Measurements from ENCODE around the gene TYRP1. TPM values are rescaled to one million over a fixed set of nuclear protein-coding genes. Genes with fewer than 3 reads are reported as not detected.
"Not testable (repeated sequence)": the region's sequence is repeated elsewhere in the genome, so short reads cannot be mapped to it uniquely, and the experiment has no call there.

Gene TYRP1, protein sequence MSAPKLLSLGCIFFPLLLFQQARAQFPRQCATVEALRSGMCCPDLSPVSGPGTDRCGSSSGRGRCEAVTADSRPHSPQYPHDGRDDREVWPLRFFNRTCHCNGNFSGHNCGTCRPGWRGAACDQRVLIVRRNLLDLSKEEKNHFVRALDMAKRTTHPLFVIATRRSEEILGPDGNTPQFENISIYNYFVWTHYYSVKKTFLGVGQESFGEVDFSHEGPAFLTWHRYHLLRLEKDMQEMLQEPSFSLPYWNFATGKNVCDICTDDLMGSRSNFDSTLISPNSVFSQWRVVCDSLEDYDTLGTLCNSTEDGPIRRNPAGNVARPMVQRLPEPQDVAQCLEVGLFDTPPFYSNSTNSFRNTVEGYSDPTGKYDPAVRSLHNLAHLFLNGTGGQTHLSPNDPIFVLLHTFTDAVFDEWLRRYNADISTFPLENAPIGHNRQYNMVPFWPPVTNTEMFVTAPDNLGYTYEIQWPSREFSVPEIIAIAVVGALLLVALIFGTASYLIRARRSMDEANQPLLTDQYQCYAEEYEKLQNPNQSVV
- under 1 TPM in 1 of 3 donors, not detected in 2; 0.12 TPM for polyA plus RNA-seq

DNA sequence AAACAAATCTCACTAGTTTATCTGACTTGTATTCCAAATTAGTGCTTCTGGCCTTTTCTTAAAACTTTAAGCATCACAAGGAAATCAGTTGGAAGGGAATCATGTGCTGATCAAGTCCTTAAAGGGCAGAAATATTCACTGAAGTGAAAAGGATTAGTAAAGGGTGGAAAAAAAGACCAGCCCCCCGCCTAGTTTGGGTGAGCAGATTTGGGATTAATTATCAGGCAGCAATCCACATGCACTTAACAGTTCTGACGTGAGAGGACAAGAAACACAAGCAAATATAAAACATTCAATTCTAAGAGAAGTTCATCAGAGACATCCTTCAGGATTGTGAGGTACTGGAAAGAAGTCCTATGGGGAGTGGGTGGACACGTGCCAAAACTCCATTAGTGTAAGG lies at the start of gene TYRP1:
TYRP1 (plus strand) TSS at position 245 of the 400 bp plus-strand sequence. CDS start 612 bp downstream, outside the sequence.
- no peak within 1 kb of the TSS for H3K27ac ChIP-seq (ENCODE audit: low read depth, low read length)
- WGBS, 3 donors: 71 to 77% (median 73%) methylated on average over 3 of the region's 3 CpGs

DNA sequence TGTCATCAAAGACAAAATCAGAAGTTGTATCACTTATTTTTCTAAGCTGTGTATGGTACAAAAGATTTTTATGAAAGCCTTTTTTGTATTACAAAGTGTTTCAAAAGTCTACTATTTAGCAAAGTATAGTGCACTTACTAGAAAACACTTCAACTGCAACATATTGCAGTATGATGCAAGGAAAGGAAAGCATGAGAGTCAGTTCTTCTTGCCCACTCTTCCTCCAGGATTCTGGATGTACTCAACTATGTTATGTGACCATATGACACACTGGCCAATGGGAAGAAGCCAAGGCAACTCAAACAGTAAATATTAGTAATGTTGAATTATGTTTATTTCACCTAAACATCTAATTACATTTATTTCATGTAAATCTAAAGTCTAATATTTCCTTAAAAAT lies 49.5 kb upstream of the TYRP1 start:
- H3K27ac ChIP-seq (ENCODE audit: low read depth, low read length): no peak overlapping the region

DNA sequence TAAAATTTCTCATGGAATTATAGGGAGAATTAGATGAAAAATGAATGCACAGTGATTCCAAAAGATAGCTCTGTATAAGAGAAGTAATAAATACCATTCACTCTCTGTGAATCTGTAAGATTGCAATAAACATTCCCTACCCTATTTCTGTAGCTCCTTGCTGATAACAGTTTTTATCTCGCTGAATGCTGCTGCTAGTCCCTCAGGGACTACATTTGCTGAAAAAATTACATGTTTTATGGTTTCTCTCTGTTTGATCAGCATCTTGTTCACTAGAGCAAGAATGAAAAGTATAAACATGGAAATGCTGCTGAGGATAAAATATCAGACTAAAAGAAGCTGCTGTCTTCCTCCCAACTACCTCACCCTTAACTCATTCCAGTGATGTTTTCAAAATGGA lies 44.3 kb upstream of the TYRP1 start:
- no peak overlapping the region for H3K27ac ChIP-seq (ENCODE audit: low read depth, low read length)
- 44 to 68% (median 63%) methylated on average over 1 of the region's 1 CpG for WGBS, 3 donors

DNA sequence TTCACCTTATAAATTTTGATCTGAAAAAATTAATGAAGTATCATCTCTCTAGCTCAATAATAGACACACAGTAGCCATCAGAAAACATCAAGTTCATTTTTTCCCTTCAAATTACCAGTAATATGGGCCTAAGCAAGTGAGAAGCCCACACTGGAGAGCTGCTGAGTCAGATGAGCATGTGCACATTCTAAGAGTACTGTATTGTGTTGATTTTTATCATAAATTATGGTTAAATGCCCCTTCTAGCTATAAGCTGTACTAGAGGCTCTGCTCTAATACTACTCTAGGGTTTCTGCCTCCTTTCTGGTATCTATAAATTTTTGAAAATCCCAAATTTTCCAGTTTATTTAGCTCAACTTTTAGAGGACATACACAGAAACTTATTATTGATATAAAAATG lies 42.1 kb upstream of the TYRP1 start:
- H3K27ac ChIP-seq (ENCODE audit: low read depth, low read length): no peak overlapping the region

DNA sequence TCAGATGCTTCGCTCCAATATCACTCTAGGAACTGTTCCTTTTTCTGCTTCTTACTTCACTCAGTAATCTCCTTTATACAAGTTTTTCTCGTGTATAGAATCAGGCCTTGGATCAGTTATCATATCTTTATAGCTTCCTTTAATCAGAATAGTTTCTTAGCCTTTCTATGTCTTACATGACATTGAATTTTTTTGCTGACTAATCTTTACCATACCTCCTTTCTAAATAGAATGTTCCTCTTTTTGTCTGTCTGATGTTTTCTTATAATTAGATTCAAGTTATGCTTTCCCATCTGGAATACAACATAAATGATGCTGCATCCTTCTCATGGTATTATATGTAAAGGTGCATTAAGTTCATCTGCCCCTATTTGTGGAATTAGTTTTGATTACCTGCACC lies 40.2 kb upstream of the TYRP1 start:
- WGBS, 3 donors: 9 to 39% (median 21%) methylated on average over 2 of the region's 2 CpGs

DNA sequence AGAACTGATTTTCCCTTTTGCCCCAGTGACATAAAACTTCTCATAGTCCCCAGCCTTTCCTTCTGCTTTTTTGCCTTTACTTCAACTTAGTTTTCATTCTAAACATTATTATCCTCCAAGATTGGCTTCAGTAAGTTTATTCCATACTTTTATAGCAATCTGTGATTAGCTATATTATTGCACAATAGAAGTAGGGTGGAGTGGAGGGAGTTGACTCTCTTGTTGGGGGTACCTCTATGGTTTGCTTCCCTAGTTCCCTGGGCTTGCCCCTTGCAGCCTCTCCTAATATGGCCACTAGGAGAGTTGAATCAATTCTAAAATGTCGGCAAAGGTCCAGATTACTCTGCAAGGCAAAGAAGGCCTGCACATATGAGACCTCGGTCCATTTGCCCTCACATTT lies 36.4 kb upstream of the TYRP1 start:
- no peak overlapping the region for H3K27ac ChIP-seq (ENCODE audit: low read depth, low read length)
- 97 to 98% (median 97%) methylated on average over 2 of the region's 2 CpGs for WGBS, 3 donors

More for the DNA sequence above, 40.2 kb upstream of the TYRP1 start:
- no peak overlapping the region for H3K27ac ChIP-seq (ENCODE audit: low read depth, low read length)

DNA sequence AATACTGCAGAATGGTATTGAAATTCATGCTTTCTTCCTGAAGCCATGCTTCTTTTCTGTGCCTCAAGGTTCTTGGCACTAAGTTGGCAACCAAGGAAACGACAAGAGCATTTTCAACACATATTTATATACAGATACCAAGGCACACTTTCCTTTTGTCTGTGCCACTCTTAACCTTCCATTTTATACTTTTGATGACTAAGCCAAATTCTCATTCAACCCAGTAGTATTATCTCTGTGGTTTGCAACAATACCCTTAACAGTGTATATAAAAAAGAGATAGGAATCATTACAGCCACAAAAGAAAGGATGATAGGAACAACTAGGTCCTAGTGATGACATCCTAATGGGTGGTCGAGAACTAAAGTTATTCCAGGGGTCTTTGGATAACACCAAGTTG lies 36.0 kb upstream of the TYRP1 start:
- 74 to 85% (median 82%) methylated on average over 2 of the region's 2 CpGs for WGBS, 3 donors
- no peak overlapping the region for H3K27ac ChIP-seq (ENCODE audit: low read depth, low read length)

DNA sequence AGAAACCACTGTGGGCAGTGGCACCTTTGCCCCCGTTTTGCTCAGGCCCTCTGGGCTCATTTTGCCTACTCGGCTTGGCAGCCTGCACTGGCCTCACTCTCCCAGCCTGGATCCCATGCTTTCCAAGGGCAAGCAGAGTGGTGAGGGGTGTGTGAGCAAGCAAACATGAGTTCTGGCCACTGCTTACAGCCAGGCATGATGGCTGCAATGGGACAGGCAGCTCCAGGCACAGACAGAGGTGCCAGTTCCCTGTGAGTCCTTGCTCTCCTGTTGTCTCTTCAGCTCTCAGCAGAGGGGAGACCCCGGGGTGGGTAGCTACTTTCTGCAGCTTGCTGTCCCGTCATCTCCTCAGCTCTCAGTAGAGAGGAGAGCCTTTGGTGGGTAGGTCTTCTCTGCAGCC lies 35.2 kb upstream of the TYRP1 start:
- H3K27ac ChIP-seq (ENCODE audit: low read depth, low read length): no peak overlapping the region
- WGBS, 3 donors: 78 to 90% (median 82%) methylated on average over 4 of the region's 4 CpGs

DNA sequence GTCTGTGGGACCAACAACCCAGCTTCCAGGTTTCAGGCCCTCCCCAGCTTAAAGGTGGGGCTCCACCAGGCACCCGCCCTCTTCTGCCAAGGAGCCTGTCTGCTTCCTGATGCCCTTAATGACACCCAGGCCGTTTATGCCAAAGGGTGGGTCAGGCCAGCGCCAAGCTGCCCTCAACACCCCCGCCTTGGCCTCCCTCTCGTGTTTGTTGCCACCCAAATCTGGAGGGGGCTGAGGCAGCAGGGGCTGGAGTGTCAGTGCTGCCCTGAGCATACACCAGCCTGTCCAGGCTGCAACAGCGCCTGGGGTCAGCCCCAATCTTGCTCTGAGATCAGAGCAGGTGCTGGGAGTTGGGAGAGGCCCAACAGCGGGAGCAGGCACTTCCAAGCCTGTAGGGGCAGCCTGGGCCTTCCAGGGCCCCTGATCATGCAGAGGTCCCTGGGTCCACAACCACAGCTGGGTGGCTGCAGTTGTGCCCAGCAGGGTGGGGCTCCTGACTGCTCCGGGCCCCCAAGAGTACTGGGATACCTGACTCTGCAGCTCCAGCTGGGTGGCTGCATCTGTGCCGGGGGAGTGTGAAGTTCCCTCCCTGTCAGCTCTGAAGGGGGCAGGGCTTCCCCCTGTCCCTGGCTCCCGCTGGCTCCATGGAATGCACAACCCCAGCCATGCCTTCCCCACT lies 34.5 kb upstream of the TYRP1 start:
- H3K27ac ChIP-seq (ENCODE audit: low read depth, low read length): no peak overlapping the region
- 82 to 90% (median 88%) methylated on average over 10 of the region's 10 CpGs for WGBS, 3 donors

DNA sequence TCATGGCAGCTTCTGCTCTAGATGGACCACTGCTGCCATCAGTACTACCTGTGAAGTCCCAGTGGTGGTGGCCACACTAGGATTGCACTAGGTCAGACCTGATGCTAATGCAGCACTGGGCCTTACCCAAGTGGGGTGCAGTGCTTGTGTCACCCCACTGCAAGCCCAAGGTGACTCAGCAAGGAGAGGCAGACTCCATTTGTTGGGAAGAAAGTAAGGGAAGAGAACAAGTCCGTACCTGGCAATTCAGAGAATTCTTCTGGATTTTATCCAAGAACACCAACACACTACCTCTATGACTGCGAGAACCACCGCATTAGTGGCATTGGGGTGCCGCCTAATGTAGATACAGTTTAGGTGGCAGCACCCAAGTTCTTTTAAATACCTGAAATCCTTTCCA lies 34.0 kb upstream of the TYRP1 start:
- 88 to 93% (median 91%) methylated on average over 4 of the region's 4 CpGs for WGBS, 3 donors
- H3K27ac ChIP-seq (ENCODE audit: low read depth, low read length): no peak overlapping the region

DNA sequence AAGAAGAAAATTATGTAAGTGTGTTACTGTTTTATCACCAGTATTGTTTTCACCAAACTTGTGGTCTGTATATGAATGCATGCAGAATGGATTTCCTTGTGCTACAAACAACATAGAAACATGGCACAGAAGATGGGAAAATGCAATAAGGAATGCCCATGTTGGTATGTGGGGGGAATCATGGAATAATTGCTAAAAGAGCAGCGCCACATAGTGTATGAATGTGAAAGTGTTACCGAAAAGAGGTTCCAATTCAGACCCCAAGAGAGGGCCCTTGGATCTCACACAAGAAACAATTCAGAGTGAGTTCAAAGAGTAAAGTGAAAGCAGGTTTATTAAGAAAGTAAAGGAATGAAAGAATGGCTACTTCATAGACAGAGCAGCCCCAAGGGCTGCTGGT lies 26.4 kb upstream of the TYRP1 start:
- WGBS, 3 donors: 38 to 63% (median 59%) methylated on average over 2 of the region's 2 CpGs
- no peak overlapping the region for H3K27ac ChIP-seq (ENCODE audit: low read depth, low read length)

DNA sequence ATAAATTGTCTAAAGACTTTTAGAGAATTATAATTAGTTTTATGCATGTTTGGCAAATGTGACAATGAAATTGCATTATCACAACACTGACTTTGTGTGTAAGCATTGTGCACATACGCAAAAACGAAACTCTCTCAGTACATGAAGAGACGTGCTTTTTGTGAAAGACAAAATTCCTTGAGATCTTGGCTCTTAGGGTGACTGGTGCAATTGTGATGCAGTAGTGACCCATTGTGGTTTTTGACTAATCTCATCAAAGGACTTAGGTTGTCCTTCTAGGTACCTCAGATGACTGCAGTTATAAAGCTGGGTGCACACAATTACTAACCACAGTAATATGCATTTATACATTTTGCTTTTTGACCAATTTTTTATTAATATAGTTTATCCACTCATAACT lies 25.3 kb upstream of the TYRP1 start:
- 90 to 92% (median 91%) methylated on average over 3 of the region's 3 CpGs for WGBS, 3 donors
- H3K27ac ChIP-seq (ENCODE audit: low read depth, low read length): no peak overlapping the region

DNA sequence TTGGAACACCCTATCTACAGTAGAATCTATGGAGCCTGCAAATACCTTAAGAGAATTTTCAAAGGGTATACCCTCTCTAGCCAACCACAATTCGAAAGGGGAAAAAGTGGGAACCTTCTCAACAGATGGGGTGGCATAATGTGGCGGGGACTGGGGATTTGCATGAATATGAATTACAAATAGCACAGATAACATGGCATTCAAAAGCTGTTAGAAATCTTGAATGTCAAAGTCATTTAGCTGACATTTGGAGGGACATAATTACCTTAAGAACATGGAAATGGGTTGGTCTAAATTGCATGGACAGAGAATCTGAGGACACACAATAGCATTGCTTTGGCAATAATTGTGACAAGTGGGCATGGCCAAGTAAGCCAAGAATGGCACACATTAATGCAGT lies 23.2 kb upstream of the TYRP1 start:
- no peak overlapping the region for H3K27ac ChIP-seq (ENCODE audit: low read depth, low read length)
- WGBS, 3 donors: 77 to 85% (median 81%) methylated on average over 2 of the region's 2 CpGs

DNA sequence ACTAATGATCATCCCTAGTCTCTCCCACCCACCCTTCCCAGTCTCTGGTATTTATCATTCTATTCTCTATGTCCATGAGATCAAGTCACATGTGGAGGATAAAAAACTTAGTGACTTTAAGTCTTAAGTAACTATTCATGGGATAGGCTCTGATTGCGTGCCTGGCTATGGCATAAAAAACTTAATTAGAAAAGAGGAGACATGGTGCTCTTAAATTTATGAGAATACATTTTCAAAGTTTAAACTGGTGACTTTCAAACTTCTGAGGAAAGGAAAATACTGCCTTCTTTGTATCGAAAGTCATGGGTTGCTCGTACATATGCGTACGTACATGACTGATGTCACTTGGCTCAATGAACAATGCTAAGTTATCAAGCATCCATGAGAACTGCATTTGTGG lies 18.2 kb upstream of the TYRP1 start:
- WGBS, 3 donors: 77 to 86% (median 82%) methylated on average over 5 of the region's 5 CpGs
- no peak overlapping the region for H3K27ac ChIP-seq (ENCODE audit: low read depth, low read length)

DNA sequence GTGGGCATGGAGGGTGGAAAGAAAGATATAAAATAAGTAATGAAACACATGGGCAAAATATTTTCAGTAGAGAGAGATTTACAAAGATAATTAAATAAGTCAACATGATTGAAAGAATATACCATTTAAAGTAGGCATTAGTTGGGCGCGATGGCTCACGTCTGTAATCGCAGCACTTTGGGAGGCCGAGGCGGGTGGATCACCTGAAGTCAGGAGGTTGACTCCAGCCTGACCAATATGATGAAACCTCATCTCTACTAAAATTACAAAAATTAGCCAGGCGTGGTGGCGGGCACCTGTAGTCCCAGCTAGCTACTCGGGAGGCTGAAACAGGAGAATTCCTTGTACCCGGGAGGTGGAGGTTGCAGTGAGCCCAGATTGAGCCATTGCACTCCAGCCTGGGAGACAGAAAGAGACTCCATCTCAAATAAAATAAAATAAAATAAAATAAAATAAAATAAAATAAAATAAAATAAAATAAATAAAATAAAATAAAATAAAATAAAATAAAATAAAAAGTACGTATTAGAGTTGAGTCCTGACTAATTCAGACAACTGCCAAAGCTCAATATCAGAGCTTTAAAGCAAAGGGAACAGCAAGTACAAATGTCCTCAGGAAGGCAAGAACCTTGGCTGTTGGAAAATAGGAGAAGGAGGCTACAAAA lies 15.6 kb upstream of the TYRP1 start:
- not testable (repeated sequence) for H3K27ac ChIP-seq (ENCODE audit: low read depth, low read length)
- WGBS, 3 donors: 92 to 95% (median 94%) methylated on average over 11 of the region's 11 CpGs

DNA sequence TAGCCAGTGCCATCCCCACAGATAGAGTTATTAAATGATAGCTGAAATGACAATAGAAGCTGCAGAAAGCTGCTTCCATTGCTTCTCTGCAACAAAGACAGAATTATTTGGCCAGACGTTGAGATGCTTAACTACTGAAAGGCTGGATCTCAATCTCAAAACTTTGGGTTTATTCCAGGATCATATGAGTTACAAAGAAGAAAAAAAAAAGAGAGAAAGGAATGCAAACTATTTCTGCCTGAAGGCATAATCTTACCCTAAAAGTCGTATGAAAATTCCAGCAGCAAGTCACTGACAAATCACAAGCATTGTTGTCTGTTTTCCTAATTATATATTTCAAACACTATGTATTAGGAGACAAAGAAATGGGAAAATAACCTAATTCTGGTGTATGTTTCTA lies 12.8 kb upstream of the TYRP1 start:
- WGBS, 3 donors: 20 to 29% (median 29%) methylated on average over 2 of the region's 2 CpGs
- H3K27ac ChIP-seq (ENCODE audit: low read depth, low read length): no peak overlapping the region

DNA sequence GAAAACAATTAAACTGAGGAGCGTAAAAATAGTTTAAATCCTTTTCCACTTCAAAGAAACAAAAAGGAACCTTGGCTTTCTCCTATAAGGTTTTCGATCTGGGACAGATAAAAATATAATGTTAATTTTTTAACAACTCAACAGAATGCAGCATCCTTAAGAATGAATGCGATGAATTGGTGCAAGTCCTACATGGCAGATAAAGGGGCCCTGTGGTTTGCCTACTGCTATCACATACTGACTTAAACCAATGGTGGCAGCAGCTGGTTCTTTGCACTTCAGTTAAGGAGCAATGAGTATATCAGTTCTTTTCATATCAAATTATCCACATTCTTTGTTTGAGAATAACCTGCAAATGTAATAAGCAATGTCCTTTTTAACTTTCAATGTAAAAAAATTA lies 12.4 kb upstream of the TYRP1 start:
- no peak overlapping the region for H3K27ac ChIP-seq (ENCODE audit: low read depth, low read length)
- WGBS, 3 donors: 83 to 92% (median 85%) methylated on average over 3 of the region's 3 CpGs

DNA sequence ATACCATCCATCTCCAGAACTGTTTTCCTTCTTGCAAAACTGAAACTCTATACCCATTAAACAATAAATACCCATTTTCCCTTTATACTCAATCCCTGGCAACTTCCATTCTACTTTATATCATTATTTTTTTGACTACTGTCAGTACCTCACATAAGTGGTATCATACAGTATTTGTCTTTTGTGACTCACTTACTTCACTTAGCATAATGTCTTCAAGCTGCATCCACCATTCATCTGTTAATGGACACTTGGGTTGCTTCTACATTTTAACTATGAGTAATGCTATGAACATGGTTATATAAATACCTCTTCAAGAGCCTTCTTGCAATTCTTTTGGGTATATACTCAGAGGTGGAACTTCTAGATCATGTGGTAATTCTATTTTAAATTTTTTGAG lies 11.6 kb upstream of the TYRP1 start:
- H3K27ac ChIP-seq (ENCODE audit: low read depth, low read length): no peak overlapping the region

DNA sequence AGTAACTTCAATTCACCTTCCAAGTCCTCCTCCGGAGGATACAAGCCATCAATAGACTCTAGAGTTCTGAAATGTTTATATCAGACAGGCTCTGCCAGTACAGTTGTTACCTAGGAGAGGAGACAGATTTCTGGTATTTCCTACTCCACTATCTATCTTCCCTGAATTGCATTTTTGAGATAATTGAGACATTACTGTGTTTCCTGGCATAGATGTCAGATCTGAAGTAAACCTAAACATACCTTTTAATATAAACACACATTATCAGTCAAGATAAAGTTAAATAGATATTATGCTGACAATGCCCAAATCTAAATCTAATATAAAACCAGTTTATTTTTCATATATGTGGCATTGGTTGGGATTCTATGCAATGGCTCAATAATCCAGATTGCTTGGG lies 8.2 kb upstream of the TYRP1 start:
- 46 to 60% (median 56%) methylated on average over 1 of the region's 1 CpG for WGBS, 3 donors

More for the DNA sequence above, 8.2 kb upstream of the TYRP1 start:
- no peak overlapping the region for H3K27ac ChIP-seq (ENCODE audit: low read depth, low read length)
